Immature natural killer cell (primary cell): Measurements from ENCODE around the gene PARVA. TPM values are rescaled to one million over a fixed set of nuclear protein-coding genes. Genes with fewer than 3 reads are reported as not detected.
"Not testable (repeated sequence)": the region's sequence is repeated elsewhere in the genome, so short reads cannot be mapped to it uniquely, and the experiment has no call there.

Source experiments
- DNase-seq, 3 donors: peaks; one replicate each; pipeline ENCODE4 v3.0.0; 2022; ENCODE audit warnings: mixed read lengths in 1 of 3
- H3K27ac Mint-ChIP-seq, 6 donors: one replicate each; pipeline ENCODE4 v1.8.0; 2020; ENCODE audit warnings: mixed read lengths in 6 of 6, mild to moderate bottlenecking in 5 of 6, inconsistent platforms in 4 of 6, moderate library complexity in 3 of 6
- H3K27me3 Mint-ChIP-seq, 3 donors: one replicate each; pipeline ENCODE4 v1.8.0; 2020 to 2021; ENCODE audit warnings: low read depth in 3 of 3, mild to moderate bottlenecking in 3 of 3, mixed read lengths in 3 of 3, moderate library complexity in 3 of 3, inconsistent platforms in 1 of 3
- H3K36me3 Mint-ChIP-seq, 3 donors: one replicate each; pipeline ENCODE4 v1.8.0; 2020; ENCODE audit warnings: mixed read lengths in 3 of 3, inconsistent platforms in 2 of 3, mild to moderate bottlenecking in 2 of 3
- H3K4me1 Mint-ChIP-seq, 2 donors: one replicate each; pipeline ENCODE4 v1.8.0; 2020; ENCODE audit warnings: inconsistent platforms in 2 of 2, mild to moderate bottlenecking in 2 of 2, mixed read lengths in 2 of 2, moderate library complexity in 1 of 2
- H3K4me3 Mint-ChIP-seq, 5 donors: one replicate each; pipeline ENCODE4 v1.8.0; 2020; ENCODE audit warnings: mild to moderate bottlenecking in 5 of 5, mixed read lengths in 5 of 5, inconsistent platforms in 3 of 5, moderate library complexity in 3 of 5
- H3K9me3 Mint-ChIP-seq, 6 donors: one replicate each; pipeline ENCODE4 v1.8.0; 2020; ENCODE audit warnings: mild to moderate bottlenecking in 6 of 6, mixed read lengths in 6 of 6, inconsistent platforms in 4 of 6, moderate library complexity in 3 of 6
- polyA plus RNA-seq, 3 donors: library from polyadenylated mRNA; unstranded; fragments of 300-500 nt; fragmentation: Illumina TruSeq; gene quantifications; one replicate each; pipeline ENCODE4 v1.2.3, GENCODE V29; 2021

The PARVA gene
- polyA plus RNA-seq, 3 donors from 2014 or later: not detected

- no peak overlapping the region for H3K4me3 Mint-ChIP-seq
- H3K9me3 Mint-ChIP-seq: no peaks in the 10 kb centered on the region
- peaks cover 0 to 5% of the 10 kb centered on the region in 2 donors for H3K4me1 Mint-ChIP-seq
These were observed 17.6 kb upstream of the PARVA start for GRCh38 chr11:12359761-12360160.

GRCh38 chr11:12361682-12362081 lies 15.7 kb upstream of the PARVA start:
- no peak overlapping the region for H3K4me3 Mint-ChIP-seq
- H3K27ac Mint-ChIP-seq: no peak overlapping the region
- H3K27me3 Mint-ChIP-seq: peaks cover 4 to 8% (median 7%) of the 10 kb centered on the region in 3 donors
- H3K4me1 Mint-ChIP-seq: peaks cover 0 to 13% of the 10 kb centered on the region in 2 donors
- H3K36me3 Mint-ChIP-seq: peaks cover 0 to 9% (median 0%) of the 10 kb centered on the region in 3 donors
- H3K9me3 Mint-ChIP-seq: no peaks in the 10 kb centered on the region
- DNase-seq: no peak

More at GRCh38 chr11:12359761-12360160, 17.6 kb upstream of the PARVA start:
- Mint-ChIP-seq H3K36me3 (peaks cover 0 to 16% (median 0%) of the 10 kb centered on the region in 3 donors), H3K27me3 (peaks cover 0 to 7% (median 4%) of the 10 kb centered on the region in 3 donors), H3K27ac (no peak overlapping the region)
- DNase-seq: no peak

GRCh38 chr11:12362857-12363256 lies 14.5 kb upstream of the PARVA start:
- Mint-ChIP-seq H3K27me3 (peaks cover 4 to 8% (median 5%) of the 10 kb centered on the region in 3 donors), H3K36me3 (peaks cover 0 to 12% (median 0%) of the 10 kb centered on the region in 3 donors), H3K9me3 (peaks cover 0 to 4% (median 0%) of the 10 kb centered on the region in 6 donors), H3K4me3 (peak overlapping the region in 1 of 5 donors; percentile 12), H3K4me1 (peaks cover 0 to 14% of the 10 kb centered on the region in 2 donors), H3K27ac (peak overlapping the region in 2 of 6 donors; percentile 35 to 65)
- DNase-seq: no peak

DNA sequence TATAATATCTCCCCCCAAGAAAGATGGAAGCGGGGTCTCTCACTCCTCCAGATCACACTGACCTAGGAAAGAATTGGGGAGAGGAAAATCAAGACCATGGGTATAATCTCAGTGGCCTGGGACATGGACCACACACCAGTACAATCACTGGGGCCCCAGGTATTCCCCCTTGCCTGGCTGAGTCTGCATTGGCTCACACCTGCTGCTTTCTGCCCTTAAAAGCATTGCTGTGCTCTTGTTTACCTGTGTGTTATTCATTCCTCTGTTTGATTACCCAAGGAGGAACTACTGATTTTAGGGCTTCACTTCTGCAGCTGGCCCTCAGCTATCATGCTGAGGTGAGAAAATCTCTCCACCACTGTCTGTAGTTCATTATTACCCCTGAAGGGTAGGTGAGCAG lies 14.0 kb upstream of the PARVA start:
- Mint-ChIP-seq H3K4me1 (peaks cover 0 to 14% of the 10 kb centered on the region in 2 donors), H3K27me3 (peaks cover 4 to 11% (median 5%) of the 10 kb centered on the region in 3 donors), H3K27ac (no peak overlapping the region), H3K36me3 (peaks cover 0 to 12% (median 0%) of the 10 kb centered on the region in 3 donors), H3K4me3 (no peak overlapping the region), H3K9me3 (peaks cover 0 to 7% (median under 1%) of the 10 kb centered on the region in 6 donors)
- no peak for DNase-seq

DNA sequence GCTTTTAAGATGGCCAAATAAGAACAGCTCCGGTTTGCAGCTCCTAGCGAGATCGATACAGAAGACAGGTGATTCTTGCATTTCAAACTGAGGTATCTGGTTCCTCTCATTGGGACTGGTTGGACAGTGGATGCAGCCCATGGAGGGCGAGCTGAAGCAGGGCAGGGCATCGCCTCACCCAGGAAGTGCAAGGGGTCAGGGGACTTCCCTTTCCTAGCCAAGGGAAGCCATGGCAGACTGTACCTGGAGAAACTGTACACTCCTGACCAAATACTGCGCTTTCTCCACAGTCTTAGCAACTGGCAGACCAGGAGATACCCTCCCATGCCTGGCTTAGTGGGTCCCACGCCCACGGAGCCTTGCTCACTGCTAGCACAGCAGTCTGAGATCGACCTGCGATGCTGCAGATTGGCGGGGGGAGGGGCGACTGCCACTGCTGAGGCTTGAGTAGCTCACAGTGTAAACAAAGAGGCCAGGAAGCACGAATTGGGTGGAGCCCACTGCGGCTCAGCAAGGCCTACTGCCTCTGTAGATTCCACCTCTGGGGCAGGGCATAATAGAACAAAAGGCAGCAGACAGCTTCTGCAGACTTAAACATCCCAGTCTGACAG lies 11.3 kb upstream of the PARVA start:
- peaks cover 6 to 16% (median 6%) of the 10 kb centered on the region in 3 donors for H3K27me3 Mint-ChIP-seq
- H3K36me3 Mint-ChIP-seq: not testable (repeated sequence)
- peak overlapping the region in 2 of 5 donors; percentile 43 to 55 for H3K4me3 Mint-ChIP-seq
- peaks cover 0 to 14% of the 10 kb centered on the region in 2 donors for H3K4me1 Mint-ChIP-seq
- peak overlapping the region in 1 of 6 donors; percentile 20 for H3K27ac Mint-ChIP-seq
- DNase-seq: peak in 1 of 3 donors; percentile 31
- H3K9me3 Mint-ChIP-seq: peaks cover 0 to 11% (median 3%) of the 10 kb centered on the region in 6 donors

- not testable (repeated sequence) for H3K27ac Mint-ChIP-seq, H3K4me3 Mint-ChIP-seq, DNase-seq, H3K36me3 Mint-ChIP-seq
- Mint-ChIP-seq H3K27me3 (peaks cover 6 to 20% (median 6%) of the 10 kb centered on the region in 3 donors), H3K9me3 (peaks cover 0 to 11% (median 3%) of the 10 kb centered on the region in 6 donors), H3K4me1 (peaks cover 0 to 14% of the 10 kb centered on the region in 2 donors)
These were observed 10.3 kb upstream of the PARVA start for GRCh38 chr11:12367057-12367456.

DNA sequence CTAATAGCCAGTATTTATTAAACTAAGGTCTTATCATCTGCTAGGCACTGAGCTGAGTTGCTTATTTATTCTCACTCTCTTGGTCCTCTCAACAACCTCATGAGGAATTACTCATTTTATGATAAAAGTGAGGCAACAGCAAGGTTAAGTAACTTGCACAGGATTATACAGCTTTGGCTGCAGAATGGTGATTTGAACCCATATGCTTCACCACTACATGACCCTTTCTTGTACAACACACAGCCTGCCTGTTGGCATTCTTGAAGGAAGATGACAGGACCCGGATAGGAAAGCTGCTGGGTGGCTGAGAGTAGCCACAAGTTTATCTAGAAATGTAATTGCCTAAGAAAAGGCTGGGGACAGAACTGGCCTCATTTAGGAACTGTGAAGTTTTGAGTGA lies 5.3 kb upstream of the PARVA start:
- Mint-ChIP-seq H3K9me3 (peaks cover 0 to 9% (median 3%) of the 10 kb centered on the region in 6 donors), H3K36me3 (peaks cover 0 to 3% (median 0%) of the 10 kb centered on the region in 3 donors), H3K27me3 (peaks cover 3 to 21% (median 11%) of the 10 kb centered on the region in 3 donors), H3K4me3 (no peak overlapping the region), H3K27ac (no peak overlapping the region), H3K4me1 (peaks cover 0 to 2% of the 10 kb centered on the region in 2 donors)
- no peak for DNase-seq

DNA sequence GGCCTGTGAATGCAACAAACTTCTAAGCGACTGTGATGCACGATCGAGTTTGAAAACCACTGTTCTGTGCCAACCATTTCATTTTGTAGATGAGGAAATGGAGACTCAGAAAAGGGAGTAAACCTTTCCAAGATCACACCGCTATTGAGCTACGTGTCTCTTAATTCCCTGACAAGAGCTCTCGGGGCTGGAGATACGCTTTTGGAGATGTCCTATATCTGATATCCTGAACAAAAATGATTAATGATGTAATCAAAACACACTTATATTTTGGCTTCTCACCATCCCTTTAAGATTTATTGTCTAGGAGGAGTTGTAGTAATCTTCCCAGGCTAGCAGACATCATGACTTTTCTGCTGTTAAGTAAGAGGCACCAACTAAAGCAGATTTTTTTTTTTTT lies 1.7 kb upstream of the PARVA start:
- DNase-seq: no peak
- peaks cover 0 to 23% (median 20%) of the 10 kb centered on the region in 3 donors for H3K27me3 Mint-ChIP-seq
- no peak overlapping the region for H3K27ac Mint-ChIP-seq
- no peaks in the 10 kb centered on the region for H3K9me3 Mint-ChIP-seq
- H3K4me3 Mint-ChIP-seq: no peak overlapping the region
- peaks cover 0 to 4% of the 10 kb centered on the region in 2 donors for H3K4me1 Mint-ChIP-seq
- H3K36me3 Mint-ChIP-seq: peaks cover 0 to 3% (median 0%) of the 10 kb centered on the region in 3 donors

GRCh38 chr11:12376259-12377081 lies 901 bp upstream of the PARVA start:
- peaks cover 0 to 4% of the 10 kb centered on the region in 2 donors for H3K4me1 Mint-ChIP-seq
- no peak for DNase-seq
- H3K9me3 Mint-ChIP-seq: no peaks in the 10 kb centered on the region
- H3K27me3 Mint-ChIP-seq: peaks cover 0 to 22% (median 20%) of the 10 kb centered on the region in 3 donors
- H3K27ac Mint-ChIP-seq: no peak overlapping the region
- peaks cover 0 to 3% (median 0%) of the 10 kb centered on the region in 3 donors for H3K36me3 Mint-ChIP-seq
- peak overlapping the region in 3 of 5 donors; percentile 7 to 27 (median 24) for H3K4me3 Mint-ChIP-seq

DNA sequence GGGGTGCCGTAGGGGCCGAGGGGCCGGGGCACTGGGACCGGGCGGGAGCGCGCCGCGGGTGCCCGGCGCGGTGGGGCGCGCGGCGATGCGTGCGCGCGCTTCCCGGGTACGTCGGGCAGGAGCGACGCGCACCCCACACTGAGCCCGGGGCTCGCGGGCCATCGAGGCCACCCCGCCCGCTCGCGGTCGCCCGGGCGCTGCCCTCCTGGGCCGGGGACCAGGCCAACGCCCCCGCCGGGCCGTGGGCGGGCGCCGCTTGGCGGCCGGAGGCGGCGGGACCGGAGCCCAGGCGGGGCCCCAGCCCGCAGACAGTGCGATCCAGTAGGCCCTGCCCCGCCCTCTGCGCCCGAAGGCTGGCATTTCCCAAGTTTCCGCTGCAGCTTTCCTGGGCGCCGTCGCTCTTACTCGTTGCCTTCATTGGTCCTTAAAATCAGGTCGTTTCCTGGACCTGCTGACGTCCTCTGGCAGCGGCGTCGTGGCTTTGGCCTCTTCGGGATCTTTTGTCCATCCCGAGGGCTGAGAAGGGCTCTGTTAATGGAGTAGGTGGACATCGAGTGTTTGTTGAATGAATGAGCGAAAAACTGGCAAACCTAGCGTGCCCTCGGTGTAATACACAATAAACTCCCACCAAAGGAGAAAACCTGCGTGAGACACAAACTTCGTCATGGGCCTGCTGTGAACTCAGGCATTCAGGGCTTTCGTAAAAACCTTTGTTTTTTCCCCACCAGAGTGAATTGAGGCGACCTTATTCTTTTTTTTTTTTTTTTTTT lies 638 bp downstream of the PARVA start:
- H3K27ac Mint-ChIP-seq: no peak overlapping the region

DNA sequence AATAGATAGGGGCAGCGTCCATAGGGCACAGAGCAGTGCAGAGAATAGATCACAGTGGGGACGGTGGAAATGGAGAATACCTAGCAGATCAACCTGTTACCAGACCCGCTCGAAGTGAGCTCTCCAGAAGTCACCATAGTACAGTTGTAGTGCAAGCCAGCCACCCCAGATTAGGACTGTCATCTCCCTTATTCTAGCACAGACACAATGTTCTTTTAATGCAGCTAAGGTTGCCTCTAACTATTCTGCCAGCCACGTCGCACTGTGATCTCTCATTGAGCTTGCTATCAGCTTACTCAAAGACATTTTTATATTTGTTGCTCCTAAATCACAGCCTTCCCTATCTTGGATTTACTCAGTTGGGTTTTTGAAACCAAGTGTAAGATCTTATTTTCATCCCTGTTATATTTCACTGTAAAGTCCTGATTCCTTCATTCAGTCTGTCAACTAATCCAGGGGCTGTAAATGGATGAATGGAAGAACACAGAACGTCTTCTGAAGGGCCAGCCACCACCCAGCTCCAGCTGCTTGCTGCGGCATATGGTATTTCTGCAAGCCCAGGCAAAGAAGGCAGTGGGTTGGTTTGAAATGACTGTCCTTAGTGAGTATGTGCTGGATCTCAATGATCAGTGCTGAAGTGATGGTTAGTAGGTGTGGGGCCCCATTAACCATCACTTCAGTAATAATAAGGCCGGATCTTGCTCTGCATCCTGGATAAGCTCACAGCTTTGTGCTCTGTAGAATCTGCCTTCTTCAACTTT lies 3.4 kb downstream of the PARVA start:
- H3K9me3 Mint-ChIP-seq: no peaks in the 10 kb centered on the region
- H3K4me3 Mint-ChIP-seq: no peak overlapping the region
- H3K27ac Mint-ChIP-seq: no peak overlapping the region
- DNase-seq: no peak
- H3K4me1 Mint-ChIP-seq: peaks cover 0 to 4% of the 10 kb centered on the region in 2 donors
- peaks cover 4 to 20% (median 15%) of the 10 kb centered on the region in 3 donors for H3K27me3 Mint-ChIP-seq
- H3K36me3 Mint-ChIP-seq: peaks cover 0 to 3% (median 0%) of the 10 kb centered on the region in 3 donors

More for the DNA sequence above, 638 bp downstream of the PARVA start:
- Mint-ChIP-seq H3K9me3 (no peaks in the 10 kb centered on the region), H3K4me3 (peak overlapping the region in 4 of 5 donors; percentile 39 to 69 (median 52)), H3K36me3 (peaks cover 0 to 3% (median 0%) of the 10 kb centered on the region in 3 donors), H3K4me1 (peaks cover 0 to 4% of the 10 kb centered on the region in 2 donors), H3K27me3 (peaks cover 0 to 20% (median 20%) of the 10 kb centered on the region in 3 donors)
- no peak for DNase-seq

DNA sequence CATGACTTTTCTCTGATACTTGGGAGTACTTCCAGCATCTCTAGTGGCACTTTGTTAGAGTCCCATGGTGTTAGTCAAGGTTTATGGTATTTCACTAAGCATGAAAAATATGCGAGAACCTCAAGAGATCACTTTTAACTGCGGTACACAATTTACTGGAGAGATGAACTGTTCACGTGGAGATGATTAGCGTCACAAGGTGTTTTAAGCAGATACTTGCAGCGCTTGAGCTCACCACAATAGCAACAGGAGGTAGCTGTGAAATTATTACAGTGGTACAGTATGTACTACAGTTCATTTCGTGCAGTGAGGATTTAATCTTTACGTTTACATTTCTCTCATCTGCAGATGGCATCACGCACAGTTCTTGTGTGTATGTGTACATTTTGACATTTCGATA lies 4.5 kb downstream of the PARVA start:
- no peak overlapping the region for H3K27ac Mint-ChIP-seq
- H3K36me3 Mint-ChIP-seq: peaks cover 0 to 3% (median 0%) of the 10 kb centered on the region in 3 donors
- H3K4me1 Mint-ChIP-seq: peaks cover 0 to 2% of the 10 kb centered on the region in 2 donors
- no peak for DNase-seq
- H3K4me3 Mint-ChIP-seq: no peak overlapping the region
- H3K27me3 Mint-ChIP-seq: peaks cover 4 to 13% (median 12%) of the 10 kb centered on the region in 3 donors
- no peaks in the 10 kb centered on the region for H3K9me3 Mint-ChIP-seq
